Fibroblast of peridontal ligament (primary cell): ENCODE data around the gene TRMT61A.

Source experiments
- DNase-seq: peaks from one replicate; pipeline ENCODE4 v3.0.0-alpha.2; 2010; ENCODE audit errors: extremely low read depth

Gene TRMT61A

GRCh38 chr14:103535081-103535890, 6.3 kb downstream of the TRMT61A start:
- DNase-seq, result no peak

DNA sequence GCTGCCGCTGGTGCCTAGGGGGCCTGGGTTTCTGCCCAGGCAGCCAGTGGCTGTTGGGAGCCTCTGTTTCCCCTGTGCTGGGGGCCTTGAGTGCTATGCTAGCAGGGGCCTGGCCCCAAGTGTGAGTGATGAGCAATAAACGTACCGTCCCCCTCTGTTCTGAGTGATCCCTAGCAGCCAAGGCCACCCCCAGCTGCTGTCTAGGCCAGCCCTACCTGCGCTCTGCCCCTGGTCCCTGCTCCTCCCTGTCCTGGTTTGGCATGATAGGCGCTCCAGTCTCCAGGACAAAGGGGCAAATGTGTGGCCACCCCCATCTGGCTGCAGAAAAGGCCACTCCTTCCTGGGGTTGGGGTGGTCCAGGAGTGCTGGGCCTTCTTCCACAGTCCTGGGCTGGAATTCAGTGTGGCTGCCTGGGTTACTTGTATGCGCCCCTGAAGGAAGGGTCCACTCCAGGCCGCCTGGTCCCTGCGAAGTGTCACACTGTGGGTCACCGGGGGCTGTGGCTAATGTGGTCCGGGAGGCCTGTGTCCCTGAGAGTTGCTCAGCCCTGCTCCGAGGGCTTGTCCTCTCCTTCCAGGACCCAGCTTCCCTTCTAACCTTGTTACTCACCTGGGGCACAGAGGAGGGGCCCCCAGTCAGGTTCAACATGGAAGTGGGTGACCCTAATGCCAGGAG, 7.0 kb downstream of the TRMT61A start:
- DNase-seq, result no peak

DNA sequence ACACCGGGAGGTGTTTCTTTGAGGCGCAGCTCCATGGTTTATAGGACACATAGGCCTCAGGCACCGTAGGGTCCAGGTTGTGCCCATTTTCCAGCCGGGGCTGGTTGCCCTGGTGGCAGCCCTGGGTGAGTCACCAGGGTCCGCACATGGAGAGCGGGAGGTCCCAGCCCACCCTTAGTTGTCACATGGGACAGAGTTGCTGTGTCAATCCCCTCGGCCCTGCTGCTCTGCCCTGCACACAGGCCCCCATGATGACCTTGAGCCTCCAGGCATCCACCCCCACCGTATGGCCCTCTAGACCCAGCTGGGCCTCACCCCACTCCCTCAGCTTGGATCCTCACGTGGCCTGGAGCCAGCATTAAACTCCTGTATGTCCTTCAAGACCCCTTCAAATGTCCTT, 7.7 kb downstream of the TRMT61A start:
- no peak for DNase-seq

DNA sequence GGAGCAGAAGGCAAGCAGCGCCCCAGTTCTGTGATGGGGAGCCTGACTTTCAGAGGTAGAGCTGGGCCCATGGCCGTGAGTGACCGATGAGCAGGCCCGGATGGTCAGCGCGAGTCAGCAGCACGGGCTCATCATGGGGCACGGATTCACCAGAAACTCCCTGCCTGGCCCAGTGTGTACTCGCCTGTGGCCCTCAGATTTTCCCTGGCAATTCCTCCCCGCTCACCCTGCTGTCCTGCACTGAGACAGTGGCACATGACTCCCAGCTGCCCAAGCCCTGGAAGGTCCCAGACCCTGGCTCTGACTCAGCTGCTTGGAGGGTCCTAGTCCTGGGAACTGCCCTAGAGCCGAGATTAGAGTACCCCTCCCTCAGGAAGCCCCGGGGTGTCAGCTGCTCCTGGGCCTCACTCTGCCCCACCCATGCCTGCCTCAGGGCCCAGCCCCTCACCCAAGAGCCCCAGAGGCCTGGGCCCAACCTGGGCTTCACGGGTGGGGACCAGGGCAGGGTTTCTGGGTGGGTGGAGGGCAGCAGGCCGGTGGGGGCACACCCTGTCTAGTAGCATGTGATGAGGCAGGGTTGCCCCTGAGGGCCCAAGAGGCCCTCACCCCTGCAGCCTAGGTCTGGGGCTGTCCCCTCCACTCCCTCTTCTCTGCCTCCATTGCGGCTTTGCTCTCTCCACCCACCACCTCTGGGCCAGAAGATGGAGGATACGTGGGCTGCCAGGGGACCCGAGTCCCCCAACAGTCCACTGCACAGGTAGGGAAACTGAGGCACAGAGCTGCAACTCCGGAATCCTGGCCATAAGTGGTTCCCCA, 8.4 kb downstream of the TRMT61A start:
- no peak for DNase-seq

DNA sequence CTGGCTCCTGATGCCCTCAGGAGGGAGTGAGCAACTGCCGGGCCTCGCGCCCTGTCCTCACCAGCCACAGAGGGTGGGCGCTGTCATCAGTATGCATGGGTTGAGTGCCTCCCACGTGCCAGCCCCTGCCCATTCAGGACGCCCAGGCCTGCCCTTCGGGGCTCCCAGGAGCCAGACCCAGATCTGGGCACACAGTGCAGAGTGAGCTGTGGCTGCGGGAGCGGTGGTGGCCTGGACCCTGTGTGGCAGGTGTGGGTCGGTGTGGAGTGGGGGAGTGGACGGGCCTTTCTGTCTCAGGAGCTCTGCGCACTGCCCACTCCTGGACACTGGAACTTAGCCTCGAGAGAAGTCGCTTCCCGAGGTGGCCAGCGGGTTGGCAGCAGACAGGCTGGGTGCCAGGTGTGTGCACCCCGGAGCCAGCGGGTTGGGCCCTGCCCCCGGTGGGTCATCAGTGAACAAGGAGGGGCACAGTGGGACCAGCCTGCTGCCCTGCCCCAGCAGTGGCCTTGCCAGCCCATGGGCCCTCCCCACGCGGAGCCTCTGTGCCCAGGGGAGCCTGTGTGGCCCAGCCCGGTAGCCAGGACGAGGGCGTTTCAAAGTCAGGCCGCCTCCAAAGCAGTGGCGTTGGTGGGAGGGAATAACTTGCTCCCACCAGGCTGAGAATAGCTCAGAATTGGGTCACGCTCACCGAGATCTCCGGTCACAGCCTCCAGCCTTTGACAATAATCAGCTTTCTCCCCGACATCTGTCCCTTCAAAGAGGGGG, 9.5 kb downstream of the TRMT61A start:
- DNase-seq, result no peak

DNA sequence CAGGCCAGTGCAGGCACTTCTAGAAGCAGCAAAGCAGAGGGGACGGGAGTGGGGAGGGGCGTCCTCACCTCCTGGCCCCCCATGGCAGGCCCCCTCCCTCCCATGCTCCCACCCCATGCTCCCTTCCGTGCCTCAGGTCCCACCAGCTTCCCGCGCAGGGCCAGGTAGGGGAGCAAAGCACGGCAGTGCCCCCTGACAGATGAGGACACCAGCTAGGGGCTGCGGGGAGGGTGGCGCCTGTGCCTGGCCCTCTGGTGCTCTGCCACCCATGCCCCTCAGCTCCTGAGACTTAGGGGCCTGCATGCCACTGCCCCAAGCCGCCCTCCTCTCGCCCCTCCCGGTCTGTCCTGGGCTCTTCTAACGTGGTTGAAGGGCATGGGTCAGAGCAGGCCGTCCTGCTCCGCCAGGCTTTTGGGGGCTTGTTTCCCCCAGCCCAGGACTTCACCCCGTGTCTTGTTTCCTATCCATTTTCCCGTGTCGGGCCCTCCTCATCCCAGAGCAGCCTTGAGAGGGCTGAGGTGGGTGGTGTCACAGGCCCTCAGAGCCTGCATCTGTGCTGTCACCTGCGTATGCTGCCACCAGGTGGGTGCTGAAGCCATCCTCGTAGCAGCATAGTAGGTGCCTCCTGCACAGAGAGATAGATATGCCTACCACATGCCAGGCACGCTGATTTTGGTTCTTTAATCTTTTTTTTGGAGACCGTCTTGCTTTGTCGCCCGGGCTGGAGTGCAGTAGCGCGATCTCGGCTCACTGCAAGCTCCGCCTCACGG, 10.2 kb downstream of the TRMT61A start:
- DNase-seq, result no peak

- DNase-seq, result no peak
These were observed 12.1 kb downstream of the TRMT61A start for GRCh38 chr14:103540821-103541708.

GRCh38 chr14:103541709-103542604, 13.0 kb downstream of the TRMT61A start:
- no peak for DNase-seq

GRCh38 chr14:103542605-103543088, 13.7 kb downstream of the TRMT61A start:
- DNase-seq, result no peak

DNA sequence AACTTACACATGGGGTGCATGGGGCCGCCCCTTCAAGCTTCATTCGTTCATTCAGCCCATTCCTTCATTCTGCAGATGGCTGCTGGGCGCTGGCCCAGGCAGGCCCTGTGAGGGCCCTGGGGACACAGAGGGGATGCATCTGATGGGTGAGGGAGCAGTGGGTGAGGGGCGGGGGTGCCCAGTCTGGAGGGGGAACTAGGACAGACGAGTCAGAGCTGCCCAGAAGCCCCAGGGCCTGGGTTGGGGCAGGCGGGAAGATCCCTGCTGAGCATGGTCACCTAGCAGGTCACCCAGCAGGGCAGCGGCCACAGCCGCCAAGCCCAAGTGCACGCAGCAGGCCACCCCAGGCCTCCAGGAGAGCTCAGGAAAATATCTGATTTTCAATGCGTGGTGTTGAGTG, 14.1 kb downstream of the TRMT61A start:
- no peak for DNase-seq

GRCh38 chr14:103543721-103544387, 14.9 kb downstream of the TRMT61A start:
- no peak for DNase-seq

GRCh38 chr14:103544388-103545218, 15.6 kb downstream of the TRMT61A start:
- no peak for DNase-seq

GRCh38 chr14:103545219-103545914, 16.4 kb downstream of the TRMT61A start:
- DNase-seq, result no peak

GRCh38 chr14:103545915-103546651, 17.1 kb downstream of the TRMT61A start:
- no peak for DNase-seq

- DNase-seq, result peak; percentile 28
These were observed 17.9 kb downstream of the TRMT61A start for GRCh38 chr14:103546652-103547454.
